ENCODE data around the gene HOXA13.

GRCh38 chr7:27239387-27240014, 39.6 kb upstream of the HOXA13 start:
- no peak for TF ChIP-seq CTCF (IDR thresholded peaks at IDR 0.05)
- TF ChIP-seq POLR2A (IDR thresholded peaks at IDR 0.05), result no peak

All from heart left ventricle (tissue), 13 donors.